OCI-LY1 (cell line): Measurements from ENCODE around the gene MED13.

ENCODE experiments used
- EZH2 ChIP-seq: fragments of 200-600 bp; sonication (generic), shearing (Covaris generic); IDR thresholded peaks from 2 replicates; pipeline ENCODE4 v1.8.0; 2017; ENCODE audit warnings: borderline replicate concordance, mixed run types, mild to moderate bottlenecking, antibody characterized with exemption, low read length, moderate library complexity, mixed read lengths
- TF ChIP-seq, protein P1 (sequence below): fragments of 200-600 bp; sonication (generic), shearing (Covaris generic); IDR thresholded peaks from 2 replicates; pipeline ENCODE4 v1.5.1; 2017; ENCODE audit warnings: mild to moderate bottlenecking, antibody characterized with exemption, low read length, moderate library complexity, mixed read lengths

DNA sequence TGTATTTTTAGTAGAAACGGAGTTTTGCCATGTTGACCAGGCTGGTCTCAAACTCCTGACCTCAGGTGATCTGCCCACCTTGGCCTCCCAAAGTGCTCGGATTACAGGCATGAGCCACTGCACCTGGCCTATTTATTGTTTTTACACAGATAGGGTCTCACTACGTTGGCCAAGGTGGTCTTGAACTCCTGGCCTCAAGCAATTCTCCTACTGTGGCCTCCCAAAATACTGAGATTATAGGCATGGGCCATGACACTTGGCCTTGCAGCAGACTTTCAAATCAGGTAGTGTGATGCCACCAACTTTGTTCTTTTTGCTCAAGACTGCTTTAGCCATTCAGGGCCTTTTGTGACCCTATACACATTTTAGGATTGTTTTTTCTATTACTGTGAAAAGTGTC is 75.6 kb downstream of the MED13 start:
- TF ChIP-seq, protein P1, sequence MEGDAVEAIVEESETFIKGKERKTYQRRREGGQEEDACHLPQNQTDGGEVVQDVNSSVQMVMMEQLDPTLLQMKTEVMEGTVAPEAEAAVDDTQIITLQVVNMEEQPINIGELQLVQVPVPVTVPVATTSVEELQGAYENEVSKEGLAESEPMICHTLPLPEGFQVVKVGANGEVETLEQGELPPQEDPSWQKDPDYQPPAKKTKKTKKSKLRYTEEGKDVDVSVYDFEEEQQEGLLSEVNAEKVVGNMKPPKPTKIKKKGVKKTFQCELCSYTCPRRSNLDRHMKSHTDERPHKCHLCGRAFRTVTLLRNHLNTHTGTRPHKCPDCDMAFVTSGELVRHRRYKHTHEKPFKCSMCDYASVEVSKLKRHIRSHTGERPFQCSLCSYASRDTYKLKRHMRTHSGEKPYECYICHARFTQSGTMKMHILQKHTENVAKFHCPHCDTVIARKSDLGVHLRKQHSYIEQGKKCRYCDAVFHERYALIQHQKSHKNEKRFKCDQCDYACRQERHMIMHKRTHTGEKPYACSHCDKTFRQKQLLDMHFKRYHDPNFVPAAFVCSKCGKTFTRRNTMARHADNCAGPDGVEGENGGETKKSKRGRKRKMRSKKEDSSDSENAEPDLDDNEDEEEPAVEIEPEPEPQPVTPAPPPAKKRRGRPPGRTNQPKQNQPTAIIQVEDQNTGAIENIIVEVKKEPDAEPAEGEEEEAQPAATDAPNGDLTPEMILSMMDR = no peak
- TF ChIP-seq EZH2 = no peak
